Gastrocnemius medialis (tissue), 4 donors: ENCODE data around the gene KAT8. TPM values are rescaled to one million over a fixed set of nuclear protein-coding genes. Genes with fewer than 3 reads are reported as not detected.
"Not testable (repeated sequence)": the region's sequence is repeated elsewhere in the genome, so short reads cannot be mapped to it uniquely, and the experiment has no call there.

ENCODE experiments used
- ATAC-seq, 2 donors: fragments of 150-250 bp; one replicate each; pipeline ENCODE4 v1.9.1; 2016
- DNase-seq, 2 donors: peaks; one replicate each; pipeline ENCODE4 v3.0.0-alpha.2; 2019
- H3K27ac ChIP-seq, 4 donors: fragments of 200-600 bp; sonication (generic); 1 replicate in 1 of 4; 2 replicates in 3 of 4; pipeline ENCODE4 v1.5.1; 2016 to 2018; ENCODE audit warnings: mild to moderate bottlenecking in 2 of 4, moderate library complexity in 1 of 4
- H3K27me3 ChIP-seq, 3 donors: fragments of 200-600 bp; sonication (generic) in 2 of 3; 1 replicate in 1 of 3; 2 replicates in 2 of 3; pipeline versions ENCODE4 v1.5.1 to v1.6.0; 2016 to 2019; ENCODE audit warnings: mild to moderate bottlenecking in 1 of 3, moderate library complexity in 1 of 3
- H3K36me3 ChIP-seq, 2 donors: fragments of 200-600 bp; sonication (generic) in 1 of 2; one replicate each; pipeline ENCODE4 v1.5.1; 2017 to 2018
- H3K4me1 ChIP-seq, 2 donors: fragments of 200-600 bp; sonication (generic) in 1 of 2; one replicate each; pipeline ENCODE4 v1.5.1; 2016 to 2017; ENCODE audit warnings: mild to moderate bottlenecking in 2 of 2
- H3K4me3 ChIP-seq, 4 donors: fragments of 200-600 bp; sonication (generic) in 3 of 4; 1 replicate in 1 of 4; 2 replicates in 3 of 4; pipeline ENCODE4 v1.5.1; 2016 to 2019; ENCODE audit warnings: mild to moderate bottlenecking in 2 of 4
- H3K9me3 ChIP-seq, 3 donors: fragments of 200-600 bp; sonication (generic) in 2 of 3; 1 replicate in 1 of 3; 2 replicates in 2 of 3; pipeline ENCODE4 v1.5.1; 2016 to 2019
- POLR2A ChIP-seq, 2 donors: fragments of 450-650 bp; IDR thresholded peaks; one replicate each; pipeline ENCODE4 v1.6.1; 2017; ENCODE audit warnings: antibody characterized with exemption in 2 of 2, mild to moderate bottlenecking in 2 of 2, moderate library complexity in 2 of 2
- in situ Hi-C, 4 donors: fragments of 200-750 bp; cut with MboI; loops; one replicate each; pipeline versions ENCODE4 v1.15.0 to v1.8.0; 2017; ENCODE audit warnings: low sequenced_read_pairs in 4 of 4
- intact Hi-C: fragments of 100-400 bp; cut with DNase I; formaldehyde crosslinking; loops from one replicate; pipeline ENCODE4 v1.15.1; 2023; ENCODE audit warnings: low total_unique reads
- total RNA-seq, 4 donors: library from RNA; depleted of rRNA; stranded (reverse); fragments of >200 nt; gene quantifications; one replicate each; pipeline versions ENCODE4 v1.1.0 to v1.2.3, GENCODE V29; 2016
- TF ChIP-seq, protein P1 (sequence below), 5 experiments: fragments of 450-650 bp in 3 of 5; fragments of 200-600 bp in 2 of 5; sonication (generic) in 2 of 5; IDR thresholded peaks in 4 of 5; conservative IDR thresholded peaks in 1 of 5; 1 replicate in 4 of 5; 2 replicates in 1 of 5; pipeline ENCODE4 v1.5.1; 2016 to 2019; ENCODE audit warnings: antibody characterized with exemption in 5 of 5, mild to moderate bottlenecking in 3 of 5, moderate library complexity in 3 of 5

The KAT8 gene
- total RNA-seq, 4 donors from 2014 or later, result 44.3 to 102 (median 54.3) TPM

GRCh38 chr16:31099860-31100638 lies 17.4 kb upstream of the KAT8 start:
- no peaks in the 10 kb centered on the region for H3K36me3 ChIP-seq
- H3K27me3 ChIP-seq, result no peaks in the 10 kb centered on the region
- TF ChIP-seq, protein P1, sequence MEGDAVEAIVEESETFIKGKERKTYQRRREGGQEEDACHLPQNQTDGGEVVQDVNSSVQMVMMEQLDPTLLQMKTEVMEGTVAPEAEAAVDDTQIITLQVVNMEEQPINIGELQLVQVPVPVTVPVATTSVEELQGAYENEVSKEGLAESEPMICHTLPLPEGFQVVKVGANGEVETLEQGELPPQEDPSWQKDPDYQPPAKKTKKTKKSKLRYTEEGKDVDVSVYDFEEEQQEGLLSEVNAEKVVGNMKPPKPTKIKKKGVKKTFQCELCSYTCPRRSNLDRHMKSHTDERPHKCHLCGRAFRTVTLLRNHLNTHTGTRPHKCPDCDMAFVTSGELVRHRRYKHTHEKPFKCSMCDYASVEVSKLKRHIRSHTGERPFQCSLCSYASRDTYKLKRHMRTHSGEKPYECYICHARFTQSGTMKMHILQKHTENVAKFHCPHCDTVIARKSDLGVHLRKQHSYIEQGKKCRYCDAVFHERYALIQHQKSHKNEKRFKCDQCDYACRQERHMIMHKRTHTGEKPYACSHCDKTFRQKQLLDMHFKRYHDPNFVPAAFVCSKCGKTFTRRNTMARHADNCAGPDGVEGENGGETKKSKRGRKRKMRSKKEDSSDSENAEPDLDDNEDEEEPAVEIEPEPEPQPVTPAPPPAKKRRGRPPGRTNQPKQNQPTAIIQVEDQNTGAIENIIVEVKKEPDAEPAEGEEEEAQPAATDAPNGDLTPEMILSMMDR (IDR thresholded peaks at IDR 0.05 in 4 of 5, conservative IDR thresholded peaks at IDR 0.05 in 1 of 5), result no peak
- TF ChIP-seq POLR2A (IDR thresholded peaks at IDR 0.05), result no peak
- H3K27ac ChIP-seq, result no peak overlapping the region
- in situ Hi-C loops (loop anchor here in 3 of 4 donors (10.0 to 25.0 kb wide), 3 partner anchors 55 to 345 kb away; partner anchors contain the start of genes HSD3B7 (in 1 of the 3), PRSS36 (in 1 of the 3) and ZNF843 (in 1 of the 3)), intact Hi-C loops (no loop called here)
- ATAC-seq (no peak), DNase-seq (no peak)
- no peak overlapping the region for H3K4me3 ChIP-seq
- no peaks in the 10 kb centered on the region for H3K9me3 ChIP-seq
- H3K4me1 ChIP-seq, result no peaks in the 10 kb centered on the region

DNA sequence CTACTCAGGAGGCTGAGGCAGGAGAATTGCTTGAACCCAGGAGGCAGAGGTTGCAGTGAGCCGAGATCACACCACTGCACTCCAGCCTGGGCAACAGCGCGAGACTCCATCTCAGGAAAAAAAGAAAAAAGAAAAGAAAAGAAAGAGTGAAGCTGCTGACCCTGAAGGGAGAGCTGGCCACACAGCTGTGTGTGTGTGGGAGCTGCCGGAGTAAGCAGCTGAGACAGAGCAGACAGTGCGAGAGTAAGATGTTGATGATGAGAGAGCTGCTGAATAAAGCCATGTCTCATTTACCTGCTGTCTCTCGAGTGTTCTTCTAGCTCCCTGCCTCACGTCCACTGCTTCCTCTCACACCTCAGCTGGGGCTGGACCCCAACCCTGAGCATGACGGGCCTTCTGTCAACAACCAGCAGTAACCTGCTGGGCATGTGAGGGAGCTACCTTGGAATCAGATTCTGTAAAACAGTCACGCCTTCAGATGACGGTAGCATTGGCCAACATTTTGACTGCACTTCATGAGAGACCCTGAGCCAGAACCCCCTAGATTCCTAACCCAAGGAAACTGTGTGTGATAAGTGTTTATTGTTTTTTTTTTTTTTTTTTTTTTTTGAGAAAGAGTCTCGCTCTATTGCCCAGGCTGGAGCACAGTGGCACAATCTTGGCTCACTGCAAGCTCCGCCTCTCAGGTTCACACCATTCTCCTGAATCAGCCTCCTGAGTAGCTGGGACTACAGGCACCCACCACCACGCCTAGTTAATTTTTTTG lies 16.4 kb upstream of the KAT8 start:
- intact Hi-C loops, DNase-seq: not testable (repeated sequence)
- in situ Hi-C loops, result loop anchor here in 1 of 4 donors (10.0 kb wide), 1 partner anchor 344 kb away; the partner anchor contains the start of gene ZNF843

GRCh38 chr16:31105677-31106213 lies 11.7 kb upstream of the KAT8 start:
- Histone ChIP-seq H3K9me3 (no peaks in the 10 kb centered on the region), H3K4me3 (peak overlapping the region in 3 of 4 donors; percentile 16 to 48 (median 39)), H3K36me3 (peaks cover 0 to 14% of the 10 kb centered on the region in 2 donors), H3K4me1 (peaks cover 22 to 28% of the 10 kb centered on the region in 2 donors), H3K27ac (peak overlapping the region; percentile 79 to 100 (median 97)), H3K27me3 (no peaks in the 10 kb centered on the region)
- TF ChIP-seq, protein P1 (IDR thresholded peaks at IDR 0.05 in 4 of 5, conservative IDR thresholded peaks at IDR 0.05 in 1 of 5), result peak; percentile 77 to 94 (median 89)
- TF ChIP-seq POLR2A (IDR thresholded peaks at IDR 0.05), result no peak
- in situ Hi-C loops, result loop anchor here in 1 of 4 donors (10.0 kb wide), 1 partner anchor 339 kb away; the partner anchor contains the start of gene ZNF843
- ATAC-seq, result peak; percentile 89 to 90
- peak; percentile 88 to 96 for DNase-seq
- intact Hi-C loops, result loop anchor here (2.0 to 5.0 kb wide), 2 partner anchors 37 to 352 kb away; partner anchors contain the start of gene ARMC5

More for the DNA sequence above, 16.4 kb upstream of the KAT8 start:
- H3K27ac ChIP-seq, ATAC-seq, H3K9me3 ChIP-seq, H3K36me3 ChIP-seq, H3K4me3 ChIP-seq, H3K4me1 ChIP-seq, H3K27me3 ChIP-seq: not testable (repeated sequence)

- Histone ChIP-seq H3K4me1 (peaks cover 22 to 28% of the 10 kb centered on the region in 2 donors), H3K36me3 (peaks cover 0 to 25% of the 10 kb centered on the region in 2 donors), H3K27ac (peak overlapping the region; percentile 79 to 100 (median 97)), H3K27me3 (no peaks in the 10 kb centered on the region), H3K9me3 (no peaks in the 10 kb centered on the region), H3K4me3 (no peak overlapping the region)
- ATAC-seq (no peak), DNase-seq (no peak)
- in situ Hi-C loops, result loop anchor here in 1 of 4 donors (10.0 kb wide), 1 partner anchor 338 kb away; the partner anchor contains the start of gene ZNF843
- intact Hi-C loops, result loop anchor here (5.0 kb wide), 1 partner anchor 351 kb away; the partner anchor contains the start of gene ARMC5
- TF ChIP-seq, protein P1 (IDR thresholded peaks at IDR 0.05 in 4 of 5, conservative IDR thresholded peaks at IDR 0.05 in 1 of 5), result no peak
- no peak for TF ChIP-seq POLR2A (IDR thresholded peaks at IDR 0.05)
Measured at GRCh38 chr16:31106509-31107464, 10.7 kb upstream of the KAT8 start.
